Heart left ventricle (tissue), 13 donors: ENCODE data around the gene COX7B.

ENCODE experiments used
- POLR2A ChIP-seq, 2 donors: fragments of 450-650 bp; IDR thresholded peaks; one replicate each; pipeline ENCODE4 v1.6.1; 2017; ENCODE audit warnings: antibody characterized with exemption in 2 of 2, mild to moderate bottlenecking in 2 of 2, moderate library complexity in 2 of 2
- TF ChIP-seq, protein P1 (sequence below), 12 donors: fragments of 200-600 bp; sonication (generic) in 4 of 12; IDR thresholded peaks; one replicate each; pipeline versions ENCODE4 v1.5.0 to v1.8.0; 2018 to 2022; ENCODE audit warnings: antibody characterized with exemption in 12 of 12, mild to moderate bottlenecking in 5 of 12
- donor health status: ischemic (EF 13 %, LVEDD 7.1; RV severe dilation, severe dysfunction).
- donor health status: DM: no; HTN: yes; CAD: no.
- donor health status: DM: no; HTN: no; CAD: no.
- donor health status: ischemic (EF 25% LVEDD 6.9; RV normal size, moderate dysfunction).
- donor health status: ischemic (EF 25% LVEDD 5.7; RV mildly dilated, moderate dysfunction).
- donor health status: ischemic (EF 35%, LVEDD 5.7; RV mildly dilated, moderate dysfunction).
- donor health status: nonischemic (EF 11% LVEDD 7.7; RV severe dilation, severe dysfunction).
- donor health status: DM: yes; HTN: yes; CAD: no.
- donor health status: PGD.
- donor health status: ischemic (EF 29% LVEDD 5.4; RV normal size, mild dysfunction).
- donor health status: nonischemic (EF 23%, LVEDD 6.1; RV moderate dilation, normal function).

DNA sequence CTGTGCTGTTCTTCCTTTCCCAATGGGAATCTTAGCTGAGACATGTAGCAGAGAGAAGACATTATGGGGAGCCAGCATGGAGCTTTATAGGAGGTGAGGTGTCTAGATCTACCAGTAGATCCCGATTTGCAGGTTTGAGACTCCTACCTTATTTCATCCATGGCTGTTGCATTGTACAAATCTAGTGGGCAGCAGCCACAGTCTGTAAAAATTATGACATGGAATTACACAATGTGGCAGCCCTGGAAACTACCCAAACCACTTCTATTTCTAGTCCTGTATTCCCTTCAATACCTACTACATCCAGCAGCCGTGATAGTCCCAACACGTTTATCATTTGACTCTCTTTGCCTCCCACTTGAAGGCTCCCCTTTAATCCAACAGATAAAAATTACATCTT lies 19.3 kb downstream of the COX7B start:
- TF ChIP-seq, protein P1, sequence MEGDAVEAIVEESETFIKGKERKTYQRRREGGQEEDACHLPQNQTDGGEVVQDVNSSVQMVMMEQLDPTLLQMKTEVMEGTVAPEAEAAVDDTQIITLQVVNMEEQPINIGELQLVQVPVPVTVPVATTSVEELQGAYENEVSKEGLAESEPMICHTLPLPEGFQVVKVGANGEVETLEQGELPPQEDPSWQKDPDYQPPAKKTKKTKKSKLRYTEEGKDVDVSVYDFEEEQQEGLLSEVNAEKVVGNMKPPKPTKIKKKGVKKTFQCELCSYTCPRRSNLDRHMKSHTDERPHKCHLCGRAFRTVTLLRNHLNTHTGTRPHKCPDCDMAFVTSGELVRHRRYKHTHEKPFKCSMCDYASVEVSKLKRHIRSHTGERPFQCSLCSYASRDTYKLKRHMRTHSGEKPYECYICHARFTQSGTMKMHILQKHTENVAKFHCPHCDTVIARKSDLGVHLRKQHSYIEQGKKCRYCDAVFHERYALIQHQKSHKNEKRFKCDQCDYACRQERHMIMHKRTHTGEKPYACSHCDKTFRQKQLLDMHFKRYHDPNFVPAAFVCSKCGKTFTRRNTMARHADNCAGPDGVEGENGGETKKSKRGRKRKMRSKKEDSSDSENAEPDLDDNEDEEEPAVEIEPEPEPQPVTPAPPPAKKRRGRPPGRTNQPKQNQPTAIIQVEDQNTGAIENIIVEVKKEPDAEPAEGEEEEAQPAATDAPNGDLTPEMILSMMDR (IDR thresholded peaks at IDR 0.05), result no peak
- TF ChIP-seq POLR2A (IDR thresholded peaks at IDR 0.05), result no peak
